ENCODE data around the gene SREBF2.
A peak's percentile ranks its signal among the peaks of the same experiment; 100 is the strongest.

The SREBF2 gene

GRCh38 chr22:41826430-41827383 lies 6.2 kb upstream of the SREBF2 start:
- Histone ChIP-seq H3K27ac (peak overlapping the region; percentile 81), H3K4me1 (peaks cover 24% of the 10 kb centered on the region), H3K9ac (no peak overlapping the region), H3K4me2 (ENCODE audit: low read length) (peak overlapping the region; percentile 52), H2AFZ (peak overlapping the region; percentile 73), H3K36me3 (ENCODE audit: control insufficient read depth, insufficient read depth, low read length) (no peaks in the 10 kb centered on the region), H3K27me3 (ENCODE audit: control insufficient read depth, insufficient read depth, low read length) (no peaks in the 10 kb centered on the region), H3K4me3 (ENCODE audit: low read depth, low read length) (peak overlapping the region; percentile 8), H3K9me3 (ENCODE audit: control insufficient read depth, low read length) (no peaks in the 10 kb centered on the region), H3K79me2 (no peaks in the 10 kb centered on the region)
- no peak for TF ChIP-seq CTCF (IDR thresholded peaks at IDR 0.05)

GRCh38 chr22:41827671-41828070 lies 5.2 kb upstream of the SREBF2 start:
- no peak for TF ChIP-seq CTCF (IDR thresholded peaks at IDR 0.05)
- Histone ChIP-seq H3K4me3 (ENCODE audit: low read depth, low read length) (no peak overlapping the region), H3K9ac (no peak overlapping the region), H3K4me1 (peaks cover 24% of the 10 kb centered on the region), H3K4me2 (ENCODE audit: low read length) (peak overlapping the region; percentile 52), H3K9me3 (ENCODE audit: control insufficient read depth, low read length) (no peaks in the 10 kb centered on the region), H3K27me3 (ENCODE audit: control insufficient read depth, insufficient read depth, low read length) (no peaks in the 10 kb centered on the region), H3K36me3 (ENCODE audit: control insufficient read depth, insufficient read depth, low read length) (no peaks in the 10 kb centered on the region), H3K79me2 (no peaks in the 10 kb centered on the region), H3K27ac (peak overlapping the region; percentile 81), H2AFZ (peak overlapping the region; percentile 46)

- Histone ChIP-seq H3K27ac (peak overlapping the region; percentile 81), H3K4me3 (ENCODE audit: low read depth, low read length) (no peak overlapping the region), H3K9ac (no peak overlapping the region), H3K4me2 (ENCODE audit: low read length) (peak overlapping the region; percentile 52), H2AFZ (no peak overlapping the region), H3K9me3 (ENCODE audit: control insufficient read depth, low read length) (no peaks in the 10 kb centered on the region), H3K4me1 (peaks cover 24% of the 10 kb centered on the region), H3K79me2 (no peaks in the 10 kb centered on the region), H3K27me3 (ENCODE audit: control insufficient read depth, insufficient read depth, low read length) (no peaks in the 10 kb centered on the region), H3K36me3 (ENCODE audit: control insufficient read depth, insufficient read depth, low read length) (no peaks in the 10 kb centered on the region)
- no peak for TF ChIP-seq CTCF (IDR thresholded peaks at IDR 0.05)
These were observed 4.4 kb upstream of the SREBF2 start for GRCh38 chr22:41828516-41828915.

- TF ChIP-seq CTCF (IDR thresholded peaks at IDR 0.05) = no peak
- H3K9ac ChIP-seq = no peak overlapping the region
- no peak overlapping the region for H3K4me3 ChIP-seq (ENCODE audit: low read depth, low read length)
- H3K79me2 ChIP-seq = no peaks in the 10 kb centered on the region
- H3K36me3 ChIP-seq (ENCODE audit: control insufficient read depth, insufficient read depth, low read length) = no peaks in the 10 kb centered on the region
- H3K4me2 ChIP-seq (ENCODE audit: low read length) = no peak overlapping the region
- peaks cover 24% of the 10 kb centered on the region for H3K4me1 ChIP-seq
- H2AFZ ChIP-seq = no peak overlapping the region
- no peaks in the 10 kb centered on the region for H3K27me3 ChIP-seq (ENCODE audit: control insufficient read depth, insufficient read depth, low read length)
- H3K9me3 ChIP-seq (ENCODE audit: control insufficient read depth, low read length) = no peaks in the 10 kb centered on the region
- H3K27ac ChIP-seq = no peak overlapping the region
These were observed 2.7 kb upstream of the SREBF2 start for GRCh38 chr22:41830174-41830573.

Data from parathyroid adenoma (tissue), 2 donors.